Tibial nerve (tissue), 4 donors: Measurements from ENCODE around the gene HSPH1. TPM values are rescaled to one million over a fixed set of nuclear protein-coding genes. Genes with fewer than 3 reads are reported as not detected.
"Not testable (repeated sequence)": the region's sequence is repeated elsewhere in the genome, so short reads cannot be mapped to it uniquely, and the experiment has no call there.

ENCODE experiments used
- DNase-seq, 2 donors: peaks; one replicate each; pipeline ENCODE4 v3.0.0-alpha.2; 2019; ENCODE audit warnings: low spot score in 2 of 2
- H3K27ac ChIP-seq, 4 donors: fragments of 200-600 bp; sonication (generic) in 3 of 4; one replicate each; pipeline ENCODE4 v1.5.1; 2017 to 2019; ENCODE audit warnings: mild to moderate bottlenecking in 1 of 4
- H3K27me3 ChIP-seq, 2 donors: fragments of 200-600 bp; sonication (generic) in 1 of 2; one replicate each; pipeline versions ENCODE4 v1.5.1 to v1.6.0; 2017 to 2019
- H3K36me3 ChIP-seq, 3 donors: fragments of 200-600 bp; sonication (generic); one replicate each; pipeline ENCODE4 v1.5.1; 2018 to 2019
- H3K4me1 ChIP-seq, 4 donors: fragments of 200-600 bp; sonication (generic) in 3 of 4; one replicate each; pipeline ENCODE4 v1.5.1; 2017 to 2019
- H3K4me3 ChIP-seq, 4 donors: fragments of 200-600 bp; sonication (generic) in 3 of 4; one replicate each; pipeline ENCODE4 v1.5.1; 2017 to 2019; ENCODE audit warnings: mild to moderate bottlenecking in 1 of 4, moderate library complexity in 1 of 4
- H3K9me3 ChIP-seq, 4 donors: fragments of 200-600 bp; sonication (generic) in 3 of 4; one replicate each; pipeline ENCODE4 v1.5.1; 2017 to 2019
- CTCF ChIP-seq, 5 experiments: fragments of 200-600 bp in 3 of 5; fragments of 450-650 bp in 2 of 5; sonication (generic) in 3 of 5; IDR thresholded peaks; one replicate each; pipeline ENCODE4 v1.5.1; 2016 to 2019; ENCODE audit warnings: antibody characterized with exemption in 5 of 5, mild to moderate bottlenecking in 3 of 5, moderate library complexity in 2 of 5
- EP300 ChIP-seq, 2 donors: sonication (generic); formaldehyde crosslinking; IDR thresholded peaks; one replicate each; pipeline ENCODE4 v1.6.1; 2017; ENCODE audit warnings: antibody characterized with exemption in 2 of 2, mild to moderate bottlenecking in 1 of 2
- POLR2A ChIP-seq, 2 donors: fragments of 450-650 bp; IDR thresholded peaks; one replicate each; pipeline ENCODE4 v1.6.1; 2017; ENCODE audit warnings: antibody characterized with exemption in 2 of 2, mild to moderate bottlenecking in 2 of 2, moderate library complexity in 2 of 2
- WGBS, 2 donors: methylation state at CpG; one replicate each; pipeline ENCODE4 v1.1.5; 2018; 5-methylcytosine and 5-hydroxymethylcytosine counted together
- total RNA-seq, 4 donors: library from RNA; depleted of rRNA; stranded (reverse); fragments of >200 nt; gene quantifications; one replicate each; pipeline ENCODE4 v1.1.0, GENCODE V29; 2016

The HSPH1 gene
- total RNA-seq, 4 donors from 2014 or later: 26.2 to 41.7 (median 30.0) TPM

- 47 to 49% methylated on average over 7 of the region's 7 CpGs for WGBS, 2 donors
- H3K9me3 ChIP-seq: no peaks in the 10 kb centered on the region
These were observed 61.0 kb downstream of the HSPH1 start for GRCh38 chr13:31100721-31101120.

GRCh38 chr13:31097911-31098434, 63.7 kb downstream of the HSPH1 start:
- H3K9me3 ChIP-seq, DNase-seq, H3K27ac ChIP-seq, H3K27me3 ChIP-seq, H3K36me3 ChIP-seq, H3K4me3 ChIP-seq, H3K4me1 ChIP-seq: not testable (repeated sequence)
- WGBS, 2 donors: 47 to 50% methylated on average over 3 of the region's 3 CpGs

More at GRCh38 chr13:31100721-31101120, 61.0 kb downstream of the HSPH1 start:
- no peak for DNase-seq
- Histone ChIP-seq H3K36me3 (no peaks in the 10 kb centered on the region), H3K4me1 (no peaks in the 10 kb centered on the region), H3K27ac (no peak overlapping the region), H3K4me3 (no peak overlapping the region), H3K27me3 (peaks cover 0 to 5% of the 10 kb centered on the region in 2 donors)
- no peak for TF ChIP-seq CTCF (IDR thresholded peaks at IDR 0.05)
- no peak for TF ChIP-seq EP300 (IDR thresholded peaks at IDR 0.05)
- no peak for TF ChIP-seq POLR2A (IDR thresholded peaks at IDR 0.05)

GRCh38 chr13:31096654-31097302, 64.9 kb downstream of the HSPH1 start:
- TF ChIP-seq EP300 (IDR thresholded peaks at IDR 0.05): no peak
- TF ChIP-seq POLR2A (IDR thresholded peaks at IDR 0.05): no peak
- no peak for TF ChIP-seq CTCF (IDR thresholded peaks at IDR 0.05)

GRCh38 chr13:31094331-31095015, 67.2 kb downstream of the HSPH1 start:
- TF ChIP-seq POLR2A (IDR thresholded peaks at IDR 0.05) (no peak), EP300 (IDR thresholded peaks at IDR 0.05) (no peak), CTCF (IDR thresholded peaks at IDR 0.05) (no peak)
- Histone ChIP-seq H3K4me1 (no peaks in the 10 kb centered on the region), H3K27me3 (peaks cover 0 to 5% of the 10 kb centered on the region in 2 donors), H3K4me3 (no peak overlapping the region), H3K27ac (no peak overlapping the region), H3K9me3 (no peaks in the 10 kb centered on the region), H3K36me3 (no peaks in the 10 kb centered on the region)
- no peak for DNase-seq
- WGBS, 2 donors: 84 to 88% methylated on average over 6 of the region's 6 CpGs

More at GRCh38 chr13:31096654-31097302, 64.9 kb downstream of the HSPH1 start:
- Histone ChIP-seq H3K36me3 (no peaks in the 10 kb centered on the region), H3K4me1 (no peaks in the 10 kb centered on the region), H3K27ac (no peak overlapping the region), H3K9me3 (no peaks in the 10 kb centered on the region), H3K4me3 (no peak overlapping the region), H3K27me3 (peaks cover 0 to 5% of the 10 kb centered on the region in 2 donors)
- 67 to 79% methylated on average over 10 of the region's 10 CpGs for WGBS, 2 donors
- no peak for DNase-seq

- Histone ChIP-seq H3K4me3 (no peak overlapping the region), H3K9me3 (no peaks in the 10 kb centered on the region), H3K4me1 (no peaks in the 10 kb centered on the region), H3K27ac (no peak overlapping the region), H3K36me3 (no peaks in the 10 kb centered on the region), H3K27me3 (peaks cover 0 to 4% of the 10 kb centered on the region in 2 donors)
- whole genome bisulfite sequencing, 2 donors: 85 to 90% methylated on average over 9 of the region's 9 CpGs
- DNase-seq: no peak
- no peak for TF ChIP-seq EP300 (IDR thresholded peaks at IDR 0.05)
These were observed 68.4 kb downstream of the HSPH1 start for GRCh38 chr13:31093145-31093885.
